ENCODE results near the gene ZNF488.

ZNF488 gene

GRCh38 chr10:47412177-47412730 is 28.2 kb upstream of the ZNF488 start:
- Histone ChIP-seq H3K56ac (ENCODE audit: low read length) (no peak overlapping the region), H3K18ac (ENCODE audit: low read length) (no peak overlapping the region), H3K79me1 (ENCODE audit: low read length) (no peaks in the 10 kb centered on the region), H3K36me3 (ENCODE audit: control insufficient read depth, insufficient read depth, low read length) (no peaks in the 10 kb centered on the region), H3K23ac (ENCODE audit: low read length) (no peak overlapping the region), H3K27ac (ENCODE audit: low read depth, low read length) (no peak overlapping the region), H3K79me2 (ENCODE audit: control insufficient read depth, insufficient read depth, low read length) (no peaks in the 10 kb centered on the region), H2BK120ac (ENCODE audit: low read depth, low read length) (no peak overlapping the region), H3K4me3 (ENCODE audit: low read length) (no peak overlapping the region), H4K5ac (ENCODE audit: low read length) (no peak overlapping the region), H2BK15ac (replicated peaks; ENCODE audit: low read depth) (no peak overlapping the region), H3K27me3 (ENCODE audit: insufficient read depth, low read length, poor library complexity) (no peaks in the 10 kb centered on the region), H3K4ac (ENCODE audit: low read depth, low read length) (no peak overlapping the region), H4K8ac (ENCODE audit: low read depth, low read length) (no peak overlapping the region), H2AK5ac (ENCODE audit: low read length) (no peak overlapping the region), H3K4me1 (ENCODE audit: control insufficient read depth, low read depth, low read length) (peaks cover under 1% of the 10 kb centered on the region), H2BK5ac (ENCODE audit: low read length) (no peak overlapping the region), H3K4me2 (ENCODE audit: low read length) (no peak overlapping the region), H3K9ac (ENCODE audit: low read length) (no peak overlapping the region)
- no CpG with 5 or more reads among the region's 5 CpGs for WGBS (ENCODE audit: extremely low coverage, insufficient coverage, low lambda C conversion rate)
- no peak for DNase-seq

DNA sequence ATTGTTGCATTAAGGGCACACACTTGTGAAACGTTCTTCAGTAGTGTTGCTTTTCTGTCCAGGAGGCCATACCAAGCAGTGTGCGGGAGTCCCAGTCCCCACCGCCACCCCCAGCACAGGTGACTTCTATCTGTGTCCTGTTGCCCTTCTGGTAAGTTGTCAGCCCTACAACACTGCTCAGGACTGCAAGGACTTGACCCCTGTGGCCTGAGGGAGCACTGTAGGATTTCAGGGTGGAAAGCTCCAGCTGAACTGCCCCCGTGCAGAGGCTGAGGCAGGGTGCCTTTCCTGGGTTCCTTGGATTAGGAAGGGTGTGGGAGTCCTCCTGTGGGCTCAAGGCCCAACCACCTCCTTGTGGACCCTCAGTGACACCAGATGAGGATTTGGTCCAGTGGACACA is 26.8 kb upstream of the ZNF488 start:
- Histone ChIP-seq H3K4ac (ENCODE audit: low read depth, low read length) (no peak overlapping the region), H3K27ac (ENCODE audit: low read depth, low read length) (no peak overlapping the region), H3K79me1 (ENCODE audit: low read length) (no peaks in the 10 kb centered on the region), H3K9ac (ENCODE audit: low read length) (no peak overlapping the region), H3K36me3 (ENCODE audit: control insufficient read depth, insufficient read depth, low read length) (no peaks in the 10 kb centered on the region), H3K4me1 (ENCODE audit: control insufficient read depth, low read depth, low read length) (peaks cover 4% of the 10 kb centered on the region), H2BK120ac (ENCODE audit: low read depth, low read length) (no peak overlapping the region), H3K56ac (ENCODE audit: low read length) (no peak overlapping the region), H4K8ac (ENCODE audit: low read depth, low read length) (no peak overlapping the region), H3K79me2 (ENCODE audit: control insufficient read depth, insufficient read depth, low read length) (no peaks in the 10 kb centered on the region), H3K4me2 (ENCODE audit: low read length) (no peak overlapping the region), H3K23ac (ENCODE audit: low read length) (no peak overlapping the region), H2BK15ac (replicated peaks; ENCODE audit: low read depth) (no peak overlapping the region), H3K4me3 (ENCODE audit: low read length) (no peak overlapping the region), H2AK5ac (ENCODE audit: low read length) (no peak overlapping the region), H3K27me3 (ENCODE audit: insufficient read depth, low read length, poor library complexity) (no peaks in the 10 kb centered on the region), H3K18ac (ENCODE audit: low read length) (no peak overlapping the region), H2BK5ac (ENCODE audit: low read length) (no peak overlapping the region), H4K5ac (ENCODE audit: low read length) (no peak overlapping the region)
- no CpG with 5 or more reads among the region's 4 CpGs for WGBS (ENCODE audit: extremely low coverage, insufficient coverage, low lambda C conversion rate)
- no peak for DNase-seq

DNA sequence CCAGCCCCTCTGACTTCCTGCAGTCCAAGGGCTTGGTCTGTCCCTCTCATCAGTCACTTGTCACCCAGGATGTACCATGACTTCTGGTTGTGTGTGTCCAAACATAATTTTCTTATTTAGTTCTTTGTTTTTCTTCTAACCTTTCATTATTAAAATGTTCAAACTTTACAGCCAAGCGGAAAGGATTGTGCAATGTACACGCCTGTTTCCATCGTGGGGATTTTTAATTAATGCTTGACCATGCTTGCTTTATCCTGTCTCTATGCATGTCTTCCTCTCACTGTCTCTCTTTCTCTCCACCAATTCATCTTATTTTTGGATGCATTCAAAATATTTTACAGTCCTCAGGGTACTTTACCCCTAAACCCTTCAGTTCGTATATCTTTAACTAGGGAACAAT is 26.2 kb upstream of the ZNF488 start:
- H3K36me3 ChIP-seq (ENCODE audit: control insufficient read depth, insufficient read depth, low read length) = no peaks in the 10 kb centered on the region
- H3K4ac ChIP-seq (ENCODE audit: low read depth, low read length) = no peak overlapping the region
- no peak for DNase-seq
- H3K4me2 ChIP-seq (ENCODE audit: low read length) = no peak overlapping the region
- H3K4me3 ChIP-seq (ENCODE audit: low read length) = no peak overlapping the region
- H2BK120ac ChIP-seq (ENCODE audit: low read depth, low read length) = no peak overlapping the region
- no CpG with 5 or more reads among the region's 4 CpGs for WGBS (ENCODE audit: extremely low coverage, insufficient coverage, low lambda C conversion rate)
- no peak overlapping the region for H3K9ac ChIP-seq (ENCODE audit: low read length)
- H3K27me3 ChIP-seq (ENCODE audit: insufficient read depth, low read length, poor library complexity) = no peaks in the 10 kb centered on the region
- no peak overlapping the region for H3K18ac ChIP-seq (ENCODE audit: low read length)
- H4K8ac ChIP-seq (ENCODE audit: low read depth, low read length) = no peak overlapping the region
- no peak overlapping the region for H2BK15ac ChIP-seq (replicated peaks; ENCODE audit: low read depth)
- peaks cover 4% of the 10 kb centered on the region for H3K4me1 ChIP-seq (ENCODE audit: control insufficient read depth, low read depth, low read length)
- H3K23ac ChIP-seq (ENCODE audit: low read length) = no peak overlapping the region
- H3K27ac ChIP-seq (ENCODE audit: low read depth, low read length) = no peak overlapping the region
- no peak overlapping the region for H3K56ac ChIP-seq (ENCODE audit: low read length)
- no peaks in the 10 kb centered on the region for H3K79me1 ChIP-seq (ENCODE audit: low read length)
- H3K79me2 ChIP-seq (ENCODE audit: control insufficient read depth, insufficient read depth, low read length) = no peaks in the 10 kb centered on the region
- no peak overlapping the region for H2AK5ac ChIP-seq (ENCODE audit: low read length)
- H2BK5ac ChIP-seq (ENCODE audit: low read length) = no peak overlapping the region
- no peak overlapping the region for H4K5ac ChIP-seq (ENCODE audit: low read length)

- no CpG with 5 or more reads among the region's 3 CpGs for WGBS (ENCODE audit: extremely low coverage, insufficient coverage, low lambda C conversion rate)
Observed at GRCh38 chr10:47409866-47410256, 25.8 kb upstream of the ZNF488 start.

DNA sequence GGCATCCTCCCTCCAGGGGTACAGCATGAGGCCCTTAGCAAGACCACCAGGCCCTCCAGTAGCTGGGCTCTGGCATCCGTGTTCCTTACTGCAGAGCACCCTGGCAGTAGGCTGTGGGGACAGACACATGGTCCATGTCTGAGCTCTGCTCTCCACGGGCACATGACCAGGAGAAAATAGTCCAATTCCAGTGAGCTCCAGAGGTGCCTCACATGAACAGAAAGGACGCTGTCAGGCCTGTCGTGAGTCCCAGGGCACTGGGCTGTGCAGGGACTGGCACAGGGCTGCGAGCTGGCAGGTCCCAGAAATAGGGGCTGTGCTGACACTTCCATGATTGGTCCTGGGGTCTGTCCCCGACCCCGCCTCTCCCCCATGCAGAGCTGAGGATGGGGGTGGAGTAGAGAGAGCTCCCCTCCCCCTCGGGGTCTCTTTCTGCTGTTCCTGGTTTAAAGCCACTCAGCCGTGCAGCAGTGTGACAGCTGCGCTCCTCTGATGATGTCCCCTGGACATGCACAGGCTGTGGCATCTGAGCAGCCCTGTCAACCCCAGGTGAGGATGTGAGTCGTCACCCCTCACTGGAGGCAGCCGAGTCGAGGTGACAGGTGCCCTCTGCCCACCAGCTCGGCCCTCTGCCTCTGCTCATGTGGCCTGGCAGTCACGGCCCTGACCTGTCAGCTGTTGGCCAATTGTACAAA is 25.2 kb upstream of the ZNF488 start:
- H3K79me2 ChIP-seq (ENCODE audit: control insufficient read depth, insufficient read depth, low read length) = no peaks in the 10 kb centered on the region

More at GRCh38 chr10:47409866-47410256, 25.8 kb upstream of the ZNF488 start:
- H3K27me3 ChIP-seq (ENCODE audit: insufficient read depth, low read length, poor library complexity) = no peaks in the 10 kb centered on the region
- H4K8ac ChIP-seq (ENCODE audit: low read depth, low read length) = no peak overlapping the region
- no peak overlapping the region for H3K23ac ChIP-seq (ENCODE audit: low read length)
- DNase-seq = no peak
- no peak overlapping the region for H2BK5ac ChIP-seq (ENCODE audit: low read length)
- H4K5ac ChIP-seq (ENCODE audit: low read length) = no peak overlapping the region
- H2BK120ac ChIP-seq (ENCODE audit: low read depth, low read length) = no peak overlapping the region
- H3K9ac ChIP-seq (ENCODE audit: low read length) = no peak overlapping the region
- H3K18ac ChIP-seq (ENCODE audit: low read length) = no peak overlapping the region
- H3K27ac ChIP-seq (ENCODE audit: low read depth, low read length) = no peak overlapping the region
- H3K4me1 ChIP-seq (ENCODE audit: control insufficient read depth, low read depth, low read length) = peaks cover 4% of the 10 kb centered on the region
- no peaks in the 10 kb centered on the region for H3K79me2 ChIP-seq (ENCODE audit: control insufficient read depth, insufficient read depth, low read length)
- H3K79me1 ChIP-seq (ENCODE audit: low read length) = no peaks in the 10 kb centered on the region
- H3K4me3 ChIP-seq (ENCODE audit: low read length) = no peak overlapping the region
- H2BK15ac ChIP-seq (replicated peaks; ENCODE audit: low read depth) = no peak overlapping the region
- H3K36me3 ChIP-seq (ENCODE audit: control insufficient read depth, insufficient read depth, low read length) = no peaks in the 10 kb centered on the region
- H3K4me2 ChIP-seq (ENCODE audit: low read length) = no peak overlapping the region
- no peak overlapping the region for H3K4ac ChIP-seq (ENCODE audit: low read depth, low read length)
- H2AK5ac ChIP-seq (ENCODE audit: low read length) = no peak overlapping the region
- no peak overlapping the region for H3K56ac ChIP-seq (ENCODE audit: low read length)

GRCh38 chr10:47408606-47409005 is 24.5 kb upstream of the ZNF488 start:
- Histone ChIP-seq H2BK5ac (ENCODE audit: low read length) (no peak overlapping the region), H2BK120ac (ENCODE audit: low read depth, low read length) (no peak overlapping the region), H3K4me1 (ENCODE audit: control insufficient read depth, low read depth, low read length) (peaks cover 4% of the 10 kb centered on the region), H3K27ac (ENCODE audit: low read depth, low read length) (no peak overlapping the region), H2AK5ac (ENCODE audit: low read length) (no peak overlapping the region), H2BK15ac (replicated peaks; ENCODE audit: low read depth) (no peak overlapping the region), H3K4ac (ENCODE audit: low read depth, low read length) (no peak overlapping the region), H3K79me1 (ENCODE audit: low read length) (no peaks in the 10 kb centered on the region), H4K5ac (ENCODE audit: low read length) (no peak overlapping the region), H3K36me3 (ENCODE audit: control insufficient read depth, insufficient read depth, low read length) (no peaks in the 10 kb centered on the region), H3K27me3 (ENCODE audit: insufficient read depth, low read length, poor library complexity) (no peaks in the 10 kb centered on the region), H3K9ac (ENCODE audit: low read length) (no peak overlapping the region), H3K79me2 (ENCODE audit: control insufficient read depth, insufficient read depth, low read length) (no peaks in the 10 kb centered on the region), H3K4me3 (ENCODE audit: low read length) (no peak overlapping the region), H3K56ac (ENCODE audit: low read length) (no peak overlapping the region), H3K23ac (ENCODE audit: low read length) (no peak overlapping the region), H3K4me2 (ENCODE audit: low read length) (no peak overlapping the region), H4K8ac (ENCODE audit: low read depth, low read length) (no peak overlapping the region), H3K18ac (ENCODE audit: low read length) (no peak overlapping the region)
- DNase-seq = no peak
- no CpG with 5 or more reads among the region's 6 CpGs for WGBS (ENCODE audit: extremely low coverage, insufficient coverage, low lambda C conversion rate)

More for the DNA sequence above, 25.2 kb upstream of the ZNF488 start:
- Histone ChIP-seq H2AK5ac (ENCODE audit: low read length) (no peak overlapping the region), H3K4me1 (ENCODE audit: control insufficient read depth, low read depth, low read length) (peaks cover 4% of the 10 kb centered on the region), H3K27ac (ENCODE audit: low read depth, low read length) (no peak overlapping the region), H3K9ac (ENCODE audit: low read length) (no peak overlapping the region), H4K8ac (ENCODE audit: low read depth, low read length) (no peak overlapping the region), H3K18ac (ENCODE audit: low read length) (no peak overlapping the region), H3K23ac (ENCODE audit: low read length) (no peak overlapping the region), H3K36me3 (ENCODE audit: control insufficient read depth, insufficient read depth, low read length) (no peaks in the 10 kb centered on the region), H2BK15ac (replicated peaks; ENCODE audit: low read depth) (no peak overlapping the region), H3K27me3 (ENCODE audit: insufficient read depth, low read length, poor library complexity) (no peaks in the 10 kb centered on the region), H3K56ac (ENCODE audit: low read length) (no peak overlapping the region), H2BK5ac (ENCODE audit: low read length) (no peak overlapping the region), H3K79me1 (ENCODE audit: low read length) (no peaks in the 10 kb centered on the region), H4K5ac (ENCODE audit: low read length) (no peak overlapping the region), H3K4ac (ENCODE audit: low read depth, low read length) (no peak overlapping the region), H3K4me2 (ENCODE audit: low read length) (no peak overlapping the region), H2BK120ac (ENCODE audit: low read depth, low read length) (no peak overlapping the region), H3K4me3 (ENCODE audit: low read length) (no peak overlapping the region)
- WGBS (ENCODE audit: extremely low coverage, insufficient coverage, low lambda C conversion rate) = no CpG with 5 or more reads among the region's 15 CpGs
- DNase-seq = no peak

Data from mesendoderm (in vitro differentiated cells).